ENCODE results near the gene FCRLB. TPM values are rescaled to one million over a fixed set of nuclear protein-coding genes. Genes with fewer than 3 reads are reported as not detected.
"Not testable (repeated sequence)": the region's sequence is repeated elsewhere in the genome, so short reads cannot be mapped to it uniquely, and the experiment has no call there.

FCRLB gene
- total RNA-seq, 2 experiments from 2014 or later = 0.10 TPM

- intact Hi-C loops (cut with micrococcal nuclease) = loop anchor here (1.0 to 10.0 kb wide), 6 partner anchors 17 to 796 kb away; partner anchors contain the start of genes DUSP12, UAP1 and UHMK1
- DNase-seq = peak; percentile 91
- Mint-ChIP-seq H3K36me3 (ENCODE audit: low read depth) (no peaks in the 10 kb centered on the region), H3K4me1 (ENCODE audit: low read depth) (peaks cover 41% of the 10 kb centered on the region), H3K27ac (peak within 1 kb of the TSS; percentile 97), H3K9me3 (no peaks in the 10 kb centered on the region), H3K27me3 (ENCODE audit: low read depth) (no peaks in the 10 kb centered on the region), H3K4me3 (peak within 1 kb of the TSS; percentile 96)
- CTCF ChIA-PET = interaction anchor here (0.7 to 1.9 kb wide), 5 partner anchors 17 to 1925 kb away, joined by 3 to 8 read pairs (median 4); partner anchors contain the start of gene DUSP12
These were observed 45.0 kb downstream of the FCRLB start, which contains the start of gene ATF6 for GRCh38 chr1:161766102-161766981. Gene ATF6, plus strand, starts transcription at chr1:161766320. Its CDS starts 41 bp downstream, at chr1:161766361.

- peak overlapping the region; percentile 96 for H3K4me3 Mint-ChIP-seq
- CTCF ChIA-PET = interaction anchor here (0.9 kb wide), 1 partner anchor 12 kb away, joined by 3 read pairs; no protein-coding TSS in a partner anchor
- H3K27me3 Mint-ChIP-seq (ENCODE audit: low read depth) = no peaks in the 10 kb centered on the region
- H3K4me1 Mint-ChIP-seq (ENCODE audit: low read depth) = peaks cover 38% of the 10 kb centered on the region
- intact Hi-C loops (cut with micrococcal nuclease) = loop anchor here (5.0 to 10.0 kb wide), 2 partner anchors 726 to 794 kb away; partner anchors contain the start of genes UAP1 and UHMK1
- no peak for DNase-seq
- no peaks in the 10 kb centered on the region for H3K9me3 Mint-ChIP-seq
- no peak overlapping the region for H3K27ac Mint-ChIP-seq
- no peaks in the 10 kb centered on the region for H3K36me3 Mint-ChIP-seq (ENCODE audit: low read depth)
These were observed 47.1 kb downstream of the FCRLB start for GRCh38 chr1:161768461-161768860.

GRCh38 chr1:161768986-161769672, 47.8 kb downstream of the FCRLB start:
- DNase-seq = no peak
- Mint-ChIP-seq H3K27me3 (ENCODE audit: low read depth) (no peaks in the 10 kb centered on the region), H3K27ac (peak overlapping the region; percentile 38), H3K36me3 (ENCODE audit: low read depth) (no peaks in the 10 kb centered on the region), H3K4me1 (ENCODE audit: low read depth) (peaks cover 38% of the 10 kb centered on the region), H3K4me3 (no peak overlapping the region), H3K9me3 (no peaks in the 10 kb centered on the region)
- CTCF ChIA-PET = interaction anchor here (0.6 to 0.9 kb wide), 3 partner anchors 13 to 25 kb away, joined by 3 read pairs; no protein-coding TSS in a partner anchor
- intact Hi-C loops (cut with micrococcal nuclease) = loop anchor here (5.0 to 10.0 kb wide), 2 partner anchors 726 to 793 kb away; partner anchors contain the start of genes UAP1 and UHMK1

GRCh38 chr1:161769673-161770045, 48.3 kb downstream of the FCRLB start:
- not testable (repeated sequence) for DNase-seq; H3K27me3 Mint-ChIP-seq (ENCODE audit: low read depth); H3K27ac Mint-ChIP-seq; H3K36me3 Mint-ChIP-seq (ENCODE audit: low read depth); H3K4me3 Mint-ChIP-seq; H3K9me3 Mint-ChIP-seq
- intact Hi-C loops (cut with micrococcal nuclease) = loop anchor here (5.0 to 10.0 kb wide), 3 partner anchors 725 to 1555 kb away; partner anchors contain the start of genes NUF2, UAP1 and UHMK1
- CTCF ChIA-PET = interaction anchor here (0.6 to 0.9 kb wide), 3 partner anchors 14 to 25 kb away, joined by 3 read pairs; no protein-coding TSS in a partner anchor
- peaks cover 38% of the 10 kb centered on the region for H3K4me1 Mint-ChIP-seq (ENCODE audit: low read depth)

GRCh38 chr1:161770250-161770649, 48.9 kb downstream of the FCRLB start:
- H3K27ac Mint-ChIP-seq = no peak overlapping the region
- H3K4me3 Mint-ChIP-seq = no peak overlapping the region
- CTCF ChIA-PET = no interaction called here
- DNase-seq = no peak
- peaks cover 35% of the 10 kb centered on the region for H3K4me1 Mint-ChIP-seq (ENCODE audit: low read depth)
- intact Hi-C loops (cut with micrococcal nuclease) = loop anchor here (10.0 kb wide), 1 partner anchor 1555 kb away; the partner anchor contains the start of gene NUF2
- H3K27me3 Mint-ChIP-seq (ENCODE audit: low read depth) = no peaks in the 10 kb centered on the region
- H3K36me3 Mint-ChIP-seq (ENCODE audit: low read depth) = no peaks in the 10 kb centered on the region
- H3K9me3 Mint-ChIP-seq = no peaks in the 10 kb centered on the region

DNA sequence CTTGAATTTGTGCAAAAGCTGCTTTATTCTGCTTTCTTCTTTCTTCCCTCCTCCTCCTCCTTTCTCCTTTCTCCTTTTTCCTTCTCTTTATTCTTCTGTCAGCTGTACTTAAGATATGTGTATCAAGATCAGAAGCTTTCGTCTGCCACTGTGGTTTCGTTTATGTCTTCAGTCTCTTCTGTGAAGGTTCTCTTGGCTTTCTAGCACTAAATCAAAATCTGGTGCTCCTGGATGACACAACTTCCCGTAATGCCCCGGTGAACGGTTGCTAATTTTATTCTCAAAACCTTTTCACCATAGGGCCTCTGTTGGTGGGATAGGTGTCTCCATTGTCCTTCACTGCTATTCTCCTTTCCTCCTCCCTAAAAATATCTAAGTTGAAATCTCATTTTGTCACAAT, 49.8 kb downstream of the FCRLB start:
- intact Hi-C loops (cut with micrococcal nuclease) = loop anchor here (1.0 to 10.0 kb wide), 2 partner anchors 144 to 1554 kb away; partner anchors contain the start of gene NUF2
- DNase-seq = peak; percentile 57
- H3K27ac Mint-ChIP-seq = no peak overlapping the region
- CTCF ChIA-PET = interaction anchor here (0.8 to 1.5 kb wide), 3 partner anchors 8 to 266 kb away, joined by 3 to 5 read pairs (median 4); no protein-coding TSS in a partner anchor
- peaks cover 35% of the 10 kb centered on the region for H3K4me1 Mint-ChIP-seq (ENCODE audit: low read depth)
- no peaks in the 10 kb centered on the region for H3K27me3 Mint-ChIP-seq (ENCODE audit: low read depth)
- H3K36me3 Mint-ChIP-seq (ENCODE audit: low read depth) = no peaks in the 10 kb centered on the region
- no peak overlapping the region for H3K4me3 Mint-ChIP-seq
- H3K9me3 Mint-ChIP-seq = no peaks in the 10 kb centered on the region

DNA sequence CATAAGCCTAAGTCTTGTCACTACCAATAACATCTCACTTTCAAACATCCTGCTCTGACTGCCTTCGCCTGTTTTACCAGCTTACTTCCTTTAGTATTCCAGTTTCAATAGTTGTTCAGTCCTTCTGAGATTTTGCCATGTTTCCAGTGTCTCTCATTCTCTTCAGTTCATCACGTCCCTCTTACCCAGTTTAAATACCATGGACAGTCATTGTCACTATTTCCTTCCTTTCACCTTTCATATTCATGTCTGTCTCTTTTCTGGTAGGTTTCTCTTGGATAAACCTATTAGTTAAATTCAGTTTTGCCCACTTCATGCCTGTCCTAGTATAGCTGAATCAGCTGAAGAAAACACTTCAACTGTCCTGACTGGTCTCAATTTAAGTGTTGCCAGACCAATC, 50.6 kb downstream of the FCRLB start:
- H3K27me3 Mint-ChIP-seq (ENCODE audit: low read depth) = no peaks in the 10 kb centered on the region
- intact Hi-C loops (cut with micrococcal nuclease) = loop anchor here (1.0 to 10.0 kb wide), 2 partner anchors 143 to 1553 kb away; partner anchors contain the start of gene NUF2
- H3K27ac Mint-ChIP-seq = no peak overlapping the region
- CTCF ChIA-PET = interaction anchor here (0.6 to 1.7 kb wide), 7 partner anchors 9 to 265 kb away, joined by 3 to 8 read pairs (median 4); no protein-coding TSS in a partner anchor
- no peaks in the 10 kb centered on the region for H3K36me3 Mint-ChIP-seq (ENCODE audit: low read depth)
- peaks cover 33% of the 10 kb centered on the region for H3K4me1 Mint-ChIP-seq (ENCODE audit: low read depth)
- DNase-seq = no peak
- no peak overlapping the region for H3K4me3 Mint-ChIP-seq
- H3K9me3 Mint-ChIP-seq = no peaks in the 10 kb centered on the region

DNA sequence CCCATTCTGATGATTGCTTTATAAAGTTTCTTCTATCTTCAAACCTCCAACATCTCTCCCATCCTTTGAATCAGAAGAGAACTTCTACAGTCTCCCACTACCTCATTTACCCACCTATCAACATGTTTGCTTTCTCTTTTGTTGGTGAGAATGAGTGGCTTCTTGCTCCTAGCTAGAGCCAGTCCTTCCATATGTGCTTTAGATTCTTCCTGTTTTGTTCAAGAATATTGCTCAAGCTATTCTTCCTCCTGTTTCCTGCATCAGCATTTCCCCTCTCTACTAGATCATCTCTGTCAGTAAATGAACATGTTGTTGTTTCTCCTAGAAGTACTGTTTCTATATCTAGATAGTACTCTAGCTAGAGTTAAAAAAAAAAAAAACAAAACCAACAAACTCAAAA, 51.1 kb downstream of the FCRLB start:
- H3K9me3 Mint-ChIP-seq = no peaks in the 10 kb centered on the region
- no peak overlapping the region for H3K27ac Mint-ChIP-seq
- no peaks in the 10 kb centered on the region for H3K36me3 Mint-ChIP-seq (ENCODE audit: low read depth)
- no peak overlapping the region for H3K4me3 Mint-ChIP-seq
- DNase-seq = no peak
- H3K4me1 Mint-ChIP-seq (ENCODE audit: low read depth) = peaks cover 29% of the 10 kb centered on the region
- intact Hi-C loops (cut with micrococcal nuclease) = loop anchor here (10.0 kb wide), 1 partner anchor 1552 kb away; the partner anchor contains the start of gene NUF2
- CTCF ChIA-PET = interaction anchor here (0.6 to 1.7 kb wide), 4 partner anchors 10 to 34 kb away, joined by 4 to 8 read pairs (median 4); no protein-coding TSS in a partner anchor
- H3K27me3 Mint-ChIP-seq (ENCODE audit: low read depth) = no peaks in the 10 kb centered on the region

DNA sequence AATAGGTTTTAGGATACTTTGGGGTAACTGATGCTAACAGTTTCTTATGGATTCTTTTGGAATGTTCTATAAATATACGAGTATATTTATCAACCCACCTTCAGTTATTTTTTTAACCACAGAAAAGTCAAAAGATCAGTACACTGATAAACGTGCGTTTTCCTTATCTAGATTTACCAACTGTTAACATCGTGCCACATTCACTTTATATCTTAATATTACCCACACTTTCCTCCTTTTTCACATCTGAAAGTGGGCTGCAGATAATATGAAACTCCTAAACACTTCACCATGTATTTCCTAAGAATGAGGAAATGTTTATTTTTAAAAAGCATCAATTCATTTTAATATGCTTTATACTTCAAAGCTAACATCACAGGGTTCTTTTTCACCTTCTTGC, 52.4 kb downstream of the FCRLB start:
- Mint-ChIP-seq H3K36me3 (ENCODE audit: low read depth) (peaks cover 6% of the 10 kb centered on the region), H3K4me1 (ENCODE audit: low read depth) (peaks cover 21% of the 10 kb centered on the region), H3K27me3 (ENCODE audit: low read depth) (no peaks in the 10 kb centered on the region), H3K27ac (no peak overlapping the region), H3K4me3 (no peak overlapping the region), H3K9me3 (no peaks in the 10 kb centered on the region)
- intact Hi-C loops (cut with micrococcal nuclease) = loop anchor here (10.0 kb wide), 1 partner anchor 1551 kb away; the partner anchor contains the start of gene NUF2
- no peak for DNase-seq
- CTCF ChIA-PET = no interaction called here

- Mint-ChIP-seq H3K9me3 (no peaks in the 10 kb centered on the region), H3K27ac (no peak overlapping the region), H3K4me3 (no peak overlapping the region), H3K27me3 (ENCODE audit: low read depth) (no peaks in the 10 kb centered on the region), H3K36me3 (ENCODE audit: low read depth) (peaks cover 13% of the 10 kb centered on the region), H3K4me1 (ENCODE audit: low read depth) (peaks cover 22% of the 10 kb centered on the region)
- CTCF ChIA-PET = interaction anchor here (1.3 to 1.7 kb wide), 4 partner anchors 14 to 260 kb away, joined by 4 to 6 read pairs (median 6); no protein-coding TSS in a partner anchor
- no peak for DNase-seq
- intact Hi-C loops (cut with micrococcal nuclease) = loop anchor here (10.0 kb wide), 1 partner anchor 1548 kb away; the partner anchor contains the start of gene NUF2
These were observed 55.9 kb downstream of the FCRLB start for GRCh38 chr1:161777261-161777660.
